C1 segment of cervical spinal cord (tissue), 14 donors: ENCODE data around the gene BIN1.
"Not testable (repeated sequence)": the region's sequence is repeated elsewhere in the genome, so short reads cannot be mapped to it uniquely, and the experiment has no call there.

Experiments
- DNase-seq, 14 donors: peaks; one replicate each; lab custom pipeline; 2025; lab: John Stamatoyannopoulos, UW

BIN1 gene

DNA sequence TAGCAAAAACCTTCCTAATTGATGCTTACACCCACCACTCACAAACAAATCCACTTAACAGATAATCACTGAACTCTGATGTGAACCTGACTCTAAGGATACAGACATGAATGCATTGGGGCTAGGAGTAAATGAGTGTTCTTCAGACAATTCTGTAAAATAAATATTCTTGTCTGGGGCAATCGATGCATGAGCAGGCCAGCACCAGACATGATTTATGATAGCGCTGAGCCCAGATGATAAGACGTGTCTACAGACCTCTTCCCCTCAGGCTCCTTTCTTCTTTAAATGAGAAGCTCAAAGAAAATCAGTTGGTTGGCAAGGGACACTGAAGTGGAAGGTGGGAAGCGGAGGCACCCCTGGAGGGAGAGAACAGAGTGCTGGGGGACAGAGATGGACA lies 27.3 kb upstream of the BIN1 start:
- no peak for DNase-seq

DNA sequence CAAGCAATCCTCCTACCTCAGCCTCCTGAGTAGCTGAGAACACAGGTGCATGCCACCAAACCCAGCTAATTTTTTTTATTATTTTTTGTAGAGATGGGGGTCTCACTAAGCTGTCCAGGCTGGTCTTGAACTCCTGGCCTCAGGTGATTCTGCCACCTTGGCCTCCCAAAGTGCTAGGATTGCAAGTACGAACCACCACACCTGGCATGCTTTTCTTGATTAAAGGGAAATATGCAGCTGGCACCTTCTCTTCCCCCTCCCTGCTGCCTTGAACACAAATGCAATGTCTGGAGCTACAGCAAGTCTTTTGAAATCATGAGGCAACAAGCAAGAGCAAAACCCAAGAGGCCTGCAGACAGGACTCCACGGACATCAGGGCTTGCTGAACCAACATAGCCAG lies 26.8 kb upstream of the BIN1 start:
- no peak for DNase-seq

DNA sequence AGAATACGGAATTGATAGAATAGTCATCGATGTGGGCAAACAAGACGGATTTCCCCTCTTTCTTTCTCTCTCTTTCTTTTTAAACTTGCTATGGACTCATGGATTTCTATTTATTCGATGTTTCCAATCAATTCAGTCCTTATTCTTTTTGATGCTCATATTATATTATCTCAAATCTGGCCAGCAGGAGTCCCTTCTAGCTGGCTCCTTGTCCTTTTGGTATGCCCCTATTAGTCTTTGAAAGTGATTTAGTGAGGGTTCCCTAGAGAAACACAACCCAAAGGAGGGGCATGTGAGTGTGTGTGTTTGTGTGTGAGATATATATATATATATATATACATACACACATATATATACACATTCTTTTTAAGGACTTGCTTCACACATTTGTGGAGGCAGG lies 23.5 kb upstream of the BIN1 start:
- no peak for DNase-seq

DNA sequence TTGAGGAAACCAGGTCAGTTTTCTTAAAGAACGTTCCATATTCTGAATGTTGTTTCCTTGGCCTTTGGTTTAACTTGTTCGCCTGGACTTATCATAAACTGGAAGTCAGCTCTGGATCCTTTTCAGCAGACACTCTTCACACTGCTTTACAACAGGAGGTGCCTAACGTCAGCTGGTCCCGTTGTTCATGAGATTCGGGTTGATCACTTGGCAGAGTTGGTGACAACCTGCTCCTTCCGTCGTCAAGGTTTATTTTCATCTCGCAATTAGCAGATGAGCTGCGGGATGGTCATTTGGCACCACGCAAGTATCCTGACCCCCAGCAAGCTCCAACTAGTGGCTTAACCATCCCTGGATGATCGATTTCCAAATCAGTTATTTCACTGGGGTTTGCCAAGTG lies 23.0 kb upstream of the BIN1 start:
- DNase-seq = no peak

DNA sequence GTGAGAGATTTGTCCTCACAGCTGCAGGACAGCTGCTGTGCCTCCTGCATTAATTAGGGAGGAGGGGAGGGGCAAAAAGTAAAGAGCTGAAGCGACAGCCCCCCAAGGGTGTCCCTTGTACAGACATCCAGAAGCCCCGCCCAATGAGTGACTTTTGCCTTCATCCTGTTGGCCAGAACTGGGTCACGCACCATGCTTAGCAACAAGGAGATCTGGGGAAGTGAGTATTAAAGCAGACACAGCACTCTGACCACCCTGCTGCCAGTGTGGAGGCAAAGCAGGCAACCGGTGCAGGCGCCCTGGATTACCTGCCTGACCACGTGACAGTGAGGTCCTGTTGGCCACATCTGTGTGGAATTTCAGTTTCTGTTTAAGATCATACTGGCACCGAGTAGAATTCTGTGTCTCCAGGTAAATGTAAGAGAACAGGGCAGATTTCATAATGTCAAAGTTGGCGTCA lies 21.5 kb upstream of the BIN1 start:
- DNase-seq = peak in 1 of 14 donors; percentile 46

DNA sequence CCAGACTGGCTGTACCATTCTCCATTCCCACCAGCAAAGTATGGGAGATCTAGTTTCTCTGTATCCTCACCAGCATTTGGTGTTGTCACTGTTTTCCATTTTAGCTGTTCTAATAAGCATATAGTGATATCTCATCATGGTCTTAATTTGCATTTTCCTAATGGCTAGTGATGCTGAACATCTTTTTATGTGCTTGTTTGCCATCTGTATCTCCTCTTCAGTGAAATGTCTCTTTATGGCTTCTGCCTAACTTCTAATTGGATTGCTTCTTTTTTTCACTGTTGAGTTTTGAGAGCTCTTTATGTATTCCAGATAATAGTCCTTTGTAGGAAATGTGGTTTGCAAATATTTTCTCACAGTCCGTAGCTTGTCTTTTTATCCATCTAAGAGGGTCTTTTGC lies 18.9 kb upstream of the BIN1 start:
- DNase-seq = no peak

DNA sequence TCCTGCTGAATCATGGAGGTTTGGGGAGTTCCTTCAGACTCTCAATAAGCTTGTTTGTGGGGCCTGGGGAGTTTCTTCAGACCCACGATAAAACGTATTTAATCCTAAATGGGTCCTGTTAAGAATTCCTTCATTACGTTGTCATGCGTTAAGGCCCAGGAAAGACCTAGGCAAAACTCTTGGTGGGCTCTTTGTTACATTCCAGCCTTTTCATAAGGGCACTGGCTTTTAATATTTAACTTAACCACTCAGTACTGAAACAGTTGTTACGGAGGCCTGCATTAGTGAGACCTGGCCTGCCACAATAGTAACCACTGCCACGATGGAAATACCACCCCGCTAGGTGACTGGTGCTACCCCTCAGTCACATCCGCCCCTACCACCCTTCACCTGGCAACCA lies 17.5 kb upstream of the BIN1 start:
- DNase-seq = no peak

DNA sequence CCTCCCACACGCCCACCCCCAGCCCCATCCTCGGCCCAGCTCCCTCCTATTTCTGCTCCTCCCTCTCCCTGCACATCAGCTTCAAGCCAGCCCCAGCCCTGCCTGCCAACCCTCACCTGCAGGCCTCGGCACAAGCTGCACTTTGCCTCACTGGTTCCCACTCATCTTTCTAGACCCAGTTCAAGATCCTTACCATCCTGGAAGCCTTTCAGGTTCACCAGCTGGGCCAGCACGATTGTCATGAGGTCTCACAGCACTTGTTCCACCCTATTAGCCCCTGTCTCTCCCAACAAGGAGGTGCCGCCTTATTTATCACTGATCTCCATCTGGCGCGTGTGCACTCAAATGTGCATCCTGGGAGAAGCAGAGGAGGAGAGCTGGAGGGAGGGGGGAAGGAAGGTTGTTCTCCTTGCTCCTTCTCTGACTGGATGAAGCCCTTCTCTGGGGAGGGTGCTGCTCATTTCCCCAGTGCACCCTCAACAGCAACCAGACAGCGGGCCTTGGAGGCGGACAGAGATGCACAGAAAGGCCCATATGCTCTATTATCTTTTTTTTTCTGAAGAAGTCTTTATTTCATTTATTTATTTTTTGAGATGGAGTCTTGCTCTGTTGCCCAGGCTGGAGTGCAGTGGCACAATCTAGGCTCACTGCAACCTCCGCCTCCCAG lies 15.5 kb upstream of the BIN1 start:
- no peak for DNase-seq

DNA sequence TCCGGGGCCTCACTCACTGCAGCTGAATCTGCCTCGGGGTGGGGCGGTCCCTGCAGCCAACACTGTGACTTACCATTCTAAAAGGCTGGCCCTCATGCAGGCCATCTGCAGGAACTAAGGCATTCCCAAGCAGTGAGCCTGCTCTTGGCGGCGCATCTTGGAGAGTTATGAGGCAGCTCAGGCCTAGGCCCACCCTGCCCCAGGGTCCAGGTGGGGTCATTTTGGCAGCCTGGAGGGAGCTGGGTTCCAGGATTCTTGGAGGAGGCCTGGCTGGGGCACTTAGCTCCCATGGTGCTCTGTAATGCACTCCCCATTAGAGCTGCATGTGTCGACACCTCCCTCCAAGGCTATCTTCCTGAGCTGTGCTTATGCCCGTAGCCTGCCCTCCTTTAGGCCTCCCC lies 14.8 kb upstream of the BIN1 start:
- DNase-seq = no peak

DNA sequence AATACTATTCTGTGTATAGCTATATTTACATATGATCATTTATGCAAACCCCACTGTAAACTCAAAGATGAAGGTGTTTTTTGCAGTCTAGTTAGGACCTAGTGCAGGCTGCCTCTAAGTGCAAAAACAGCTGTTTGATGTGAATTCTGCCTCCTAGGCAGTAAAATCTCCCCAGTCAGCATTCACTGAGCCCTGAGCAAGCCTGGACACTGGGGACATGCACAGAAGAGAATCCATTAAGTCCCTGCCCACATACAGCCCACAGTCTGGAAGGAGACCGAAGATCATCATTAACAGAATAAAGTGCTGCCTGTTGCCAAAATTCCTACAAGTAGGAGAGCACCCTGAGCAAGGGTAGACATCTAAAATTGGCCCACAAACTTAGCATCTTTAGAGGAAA lies 14.4 kb upstream of the BIN1 start:
- DNase-seq = no peak

DNA sequence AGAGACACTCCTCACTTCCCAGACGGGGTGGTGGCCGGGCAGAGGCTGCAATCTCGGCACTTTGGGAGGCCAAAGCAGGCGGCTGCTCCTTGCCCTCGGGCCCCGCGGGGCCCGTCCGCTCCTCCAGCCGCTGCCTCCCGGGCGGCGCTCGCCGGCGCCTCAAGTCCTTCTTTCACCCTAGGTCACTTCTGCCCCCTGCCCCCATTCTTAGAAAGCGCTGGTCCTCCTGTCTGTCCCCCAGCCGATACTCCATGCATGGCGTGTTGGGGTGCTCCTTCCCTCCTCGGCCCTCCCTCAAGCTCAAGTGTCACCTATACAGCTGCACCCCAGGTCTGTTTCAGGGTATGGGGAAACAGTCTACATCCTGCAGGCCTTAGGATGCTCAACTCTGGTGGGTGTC lies 13.5 kb upstream of the BIN1 start:
- not testable (repeated sequence) for DNase-seq

DNA sequence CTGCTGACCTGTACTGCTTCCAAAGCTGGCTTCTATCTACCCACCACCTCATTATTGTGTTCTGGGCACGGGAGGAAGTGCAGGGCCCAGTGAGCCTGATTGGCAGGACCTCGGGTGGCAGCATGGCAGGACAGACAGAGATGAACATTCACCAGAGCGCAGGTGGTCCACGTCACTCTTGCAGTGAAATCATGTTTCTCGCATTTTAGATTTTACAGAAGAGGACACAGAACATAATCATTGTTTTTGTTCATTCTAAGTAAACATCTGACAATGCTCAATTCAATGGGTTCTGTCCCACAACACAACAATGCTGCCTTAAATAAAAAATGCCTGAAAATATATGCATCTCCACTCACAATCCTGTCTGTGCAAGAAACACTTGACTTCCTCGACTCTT lies 11.5 kb upstream of the BIN1 start:
- DNase-seq = peak in 5 of 14 donors; percentile 55 to 70 (median 59)

DNA sequence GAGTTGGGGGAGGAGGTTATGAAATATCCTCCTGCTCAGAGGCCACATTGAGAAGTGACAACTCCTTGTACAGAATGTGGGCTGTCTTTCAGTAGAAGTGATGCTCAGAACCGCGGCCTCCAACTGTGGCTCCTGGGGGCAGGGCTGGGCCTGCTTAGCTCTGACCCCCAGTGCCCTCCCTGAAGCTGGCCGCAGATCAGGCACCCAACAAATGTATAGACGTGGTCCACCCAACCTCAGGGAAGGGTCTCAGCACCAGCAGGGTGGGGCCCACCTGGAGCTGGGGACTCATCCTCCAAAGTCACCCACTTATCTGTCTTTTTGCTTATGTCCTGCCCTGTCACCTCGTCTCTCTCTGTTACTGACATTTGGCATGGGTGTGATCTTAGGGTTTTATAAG lies 11.1 kb upstream of the BIN1 start:
- no peak for DNase-seq

DNA sequence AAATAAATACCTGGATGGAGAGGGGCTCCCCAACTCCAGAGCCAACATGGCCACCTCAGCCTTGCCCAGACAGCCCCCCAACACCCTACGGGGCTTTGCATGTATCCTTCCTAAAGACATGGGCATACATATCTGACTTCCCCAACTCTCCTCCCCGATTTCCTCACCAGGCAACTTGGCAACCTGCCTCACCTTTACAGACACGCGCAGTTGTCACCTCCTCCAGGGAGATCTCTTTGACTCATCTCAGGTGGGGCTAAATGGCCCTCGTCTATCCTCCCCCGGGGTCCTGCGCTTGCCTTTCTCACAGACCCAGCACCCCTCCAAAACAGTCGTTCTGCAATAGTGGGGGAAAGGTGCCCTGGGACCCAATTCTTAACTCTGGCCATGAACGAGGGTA lies 10.6 kb upstream of the BIN1 start:
- DNase-seq = no peak

DNA sequence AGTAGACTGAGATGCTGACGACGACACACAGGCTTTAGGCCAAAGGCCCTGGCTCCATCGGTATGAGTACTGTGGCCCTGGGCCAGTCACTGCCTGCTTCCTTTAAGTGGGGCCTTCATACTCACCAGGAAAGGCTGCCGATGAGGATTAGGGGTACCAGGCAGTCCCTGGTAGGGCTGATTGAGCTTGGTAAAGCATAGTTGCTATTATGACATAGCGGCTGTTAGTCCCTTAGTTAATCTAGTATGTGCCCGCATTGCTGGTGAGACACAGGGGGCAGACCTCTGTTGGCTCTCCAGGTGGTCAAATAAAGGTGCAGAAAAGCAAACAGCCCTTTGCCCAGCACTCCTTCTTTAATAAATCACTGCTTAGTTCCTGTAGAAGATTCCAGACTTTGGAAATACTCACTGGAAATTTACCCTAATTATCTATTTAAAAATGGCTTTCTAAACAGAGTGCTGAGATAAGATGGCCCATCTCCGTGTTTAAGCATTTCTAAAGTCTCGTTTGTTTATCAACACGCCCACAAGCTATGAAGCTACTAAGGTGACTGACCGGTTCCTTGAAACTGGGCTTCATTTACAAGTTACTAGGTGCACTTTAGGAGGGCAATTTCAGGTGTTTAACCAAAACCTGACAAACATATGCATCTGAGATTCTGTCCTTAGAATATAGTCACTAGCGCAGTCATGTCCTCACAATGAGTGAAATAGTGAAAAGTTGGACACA lies 8.7 kb upstream of the BIN1 start:
- no peak for DNase-seq

DNA sequence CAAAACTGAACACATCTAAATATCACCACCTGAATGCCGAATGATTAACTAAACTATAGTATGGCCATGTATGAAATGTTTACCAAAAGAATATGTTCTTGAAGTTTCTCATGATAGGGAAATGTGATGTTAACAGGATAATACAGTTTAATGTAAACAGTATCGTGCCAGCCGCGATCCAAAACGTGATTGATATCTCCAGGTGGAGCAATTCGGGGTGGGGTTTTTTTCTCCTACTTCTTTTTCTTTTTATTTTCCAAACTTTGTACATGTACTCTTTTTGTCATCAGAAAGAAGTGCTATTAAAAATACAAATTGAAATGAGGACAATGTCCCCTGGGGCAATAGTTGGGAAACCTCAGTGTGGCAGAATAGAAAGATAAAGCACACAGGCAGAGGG lies 4.0 kb upstream of the BIN1 start:
- DNase-seq = no peak

DNA sequence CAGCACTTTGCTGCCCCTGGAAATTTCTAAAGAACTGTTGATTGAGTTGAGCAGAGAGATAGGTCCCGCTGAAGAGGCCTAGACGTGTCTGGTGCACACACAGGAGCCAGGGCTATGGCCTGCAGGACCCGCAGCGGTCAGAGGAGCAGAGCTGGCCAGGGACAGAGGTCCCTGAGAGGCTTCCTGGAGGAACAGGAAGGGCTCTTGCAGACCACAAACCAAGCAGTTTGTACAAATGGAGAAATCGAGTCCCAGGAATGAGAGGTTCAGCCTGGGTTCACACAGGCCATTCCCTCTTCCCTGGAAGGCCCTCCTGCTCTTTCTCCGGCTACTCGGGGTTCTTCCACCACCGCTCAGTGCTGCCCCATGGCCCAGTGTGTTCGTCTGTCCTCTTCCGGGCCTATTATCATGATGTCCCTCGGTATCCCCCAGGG lies 1.2 kb upstream of the BIN1 start:
- peak in 1 of 14 donors; percentile 42 for DNase-seq

DNA sequence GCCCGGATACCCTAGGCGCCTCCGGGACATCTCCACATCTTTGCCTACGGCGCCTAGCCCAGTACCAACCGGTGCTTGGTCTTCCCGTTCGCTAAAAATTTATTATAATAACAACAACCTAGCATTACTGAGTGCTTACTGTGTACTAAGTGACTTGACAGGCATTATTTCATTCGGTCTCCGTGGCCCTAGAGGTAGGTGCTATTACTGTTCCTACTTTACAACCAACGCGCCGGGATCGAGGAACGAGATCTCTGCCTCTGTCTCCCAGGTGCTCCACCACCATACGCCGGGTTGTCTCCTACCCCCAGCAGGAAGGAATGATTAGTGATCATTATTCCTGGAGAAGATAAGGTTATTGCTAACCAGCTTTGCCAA lies 657 bp upstream of the BIN1 start:
- no peak for DNase-seq

DNA sequence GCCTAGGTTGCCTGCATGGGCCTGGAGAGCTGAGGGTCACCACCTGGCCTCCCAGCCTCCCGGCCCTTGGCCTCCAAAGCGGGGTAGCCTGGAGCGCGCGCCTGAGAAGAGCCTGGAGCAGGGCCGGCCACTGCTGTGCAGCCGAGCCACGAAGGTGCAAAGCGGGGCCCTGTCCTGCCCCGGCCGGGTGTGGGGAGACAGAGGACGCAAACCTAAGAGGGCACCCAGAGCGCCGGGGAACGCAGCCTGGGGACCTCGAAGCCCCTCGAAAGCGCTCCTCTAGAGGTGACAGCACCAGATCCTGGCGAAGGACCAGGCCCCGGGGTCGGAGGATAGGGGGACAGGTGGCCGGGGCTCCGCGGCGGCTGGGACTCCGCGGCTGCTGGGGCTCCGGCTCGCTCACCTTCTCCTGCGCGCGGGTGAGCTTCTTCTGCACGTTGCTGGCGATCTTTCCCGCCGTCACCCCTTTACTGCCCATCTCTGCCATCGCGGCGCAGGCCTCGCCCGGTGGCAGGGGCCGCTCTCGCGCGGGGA lies 430 bp downstream of the BIN1 start:
- peak in 1 of 14 donors; percentile 52 for DNase-seq

DNA sequence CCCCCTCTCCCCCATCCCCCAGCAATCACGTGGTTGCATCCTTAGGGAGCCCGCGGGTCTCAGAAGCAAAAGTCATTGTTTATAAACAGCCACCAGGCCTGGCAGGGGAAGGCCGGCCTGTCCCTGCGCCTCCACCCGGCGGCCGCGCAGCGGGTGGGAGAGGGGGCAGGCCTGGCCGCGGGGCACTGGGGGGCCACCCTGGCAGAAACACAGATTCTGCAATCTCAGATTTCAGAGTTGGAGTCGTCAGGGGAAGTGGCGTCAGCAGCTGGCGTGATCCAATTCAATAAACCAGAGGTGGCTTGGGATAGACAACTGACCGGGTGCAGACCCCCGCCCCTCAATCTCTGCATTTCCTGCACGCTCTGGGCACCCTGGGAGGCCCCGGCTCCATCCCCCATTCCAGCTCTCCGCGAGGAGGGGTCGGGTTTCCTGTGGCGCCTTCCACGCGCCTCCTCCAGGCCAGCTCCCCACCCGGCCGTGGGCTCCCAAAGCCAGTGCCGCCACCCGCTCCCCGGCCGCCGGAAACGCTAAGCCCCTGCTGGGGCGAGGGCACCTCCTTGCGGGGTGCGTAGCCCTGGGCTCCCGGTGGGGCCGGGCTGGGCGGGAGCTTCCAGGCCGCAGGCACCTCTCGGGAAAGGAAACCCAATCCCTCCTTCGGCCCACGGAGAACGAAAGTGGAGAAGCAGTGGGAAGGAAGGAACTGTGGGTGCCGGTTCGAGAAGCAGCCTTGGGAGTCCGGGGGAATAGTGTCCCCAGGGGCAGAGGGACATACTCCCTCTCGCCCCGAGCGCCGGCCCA lies 1.1 kb downstream of the BIN1 start:
- DNase-seq = peak in 3 of 14 donors; percentile 52 to 69 (median 68)

DNA sequence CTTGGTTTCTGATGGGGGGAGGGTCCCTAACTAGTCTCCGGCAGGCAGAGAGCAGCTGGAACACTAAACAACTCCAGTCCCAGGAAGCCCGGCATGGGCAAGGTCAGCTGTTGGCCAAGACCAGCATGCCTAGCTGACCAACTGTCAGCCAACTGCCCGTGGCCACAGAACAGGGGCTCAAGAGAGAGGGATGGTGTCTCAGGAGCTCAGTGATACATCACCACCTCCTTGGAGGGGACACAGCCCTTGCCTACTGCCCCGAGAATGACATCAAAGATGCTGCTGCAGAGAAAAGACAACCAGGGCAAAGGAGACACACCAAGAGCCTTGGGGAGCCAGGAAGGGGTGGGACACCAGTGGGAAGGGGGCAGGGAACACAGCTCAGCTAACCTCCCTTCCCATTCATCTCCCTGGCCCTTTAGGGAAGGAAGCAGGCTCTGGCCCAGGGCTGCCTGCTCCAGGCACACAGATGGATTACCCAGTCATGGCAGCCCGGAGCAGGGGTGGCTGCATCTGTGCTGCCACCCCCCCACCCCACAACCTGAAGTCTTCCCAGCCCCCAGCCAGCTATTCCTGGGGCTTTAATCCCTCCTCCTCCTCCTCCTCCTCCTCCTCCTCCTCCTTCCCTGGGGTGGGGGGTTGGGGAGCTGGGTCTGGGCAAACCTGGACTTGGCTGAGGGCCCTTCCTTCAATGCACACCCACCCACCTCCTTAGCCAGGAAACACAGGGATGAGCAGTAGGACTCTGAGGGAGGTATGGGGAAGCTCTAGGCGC lies 1.9 kb downstream of the BIN1 start:
- DNase-seq = peak in 2 of 14 donors; percentile 4 to 38
